Stimulated activated CD8-positive, alpha-beta memory T cell treated with anti-CD3 and anti-CD28 coated beads, Interleukin-7, amount 100 ng/mL, for 4 hours (primary cell): Measurements from ENCODE around the gene RDX.
"Not testable (repeated sequence)": the region's sequence is repeated elsewhere in the genome, so short reads cannot be mapped to it uniquely, and the experiment has no call there.

Experiments used
- DNase-seq, 2 donors: peaks; one replicate each; pipeline ENCODE4 v3.0.0-alpha.2; 2020; ENCODE audit warnings: low read depth in 2 of 2

Gene RDX

GRCh38 chr11:110296226-110297075 is at the start of gene RDX:
RDX (minus strand) TSS chr11:110296614; CDS start chr11:110279692, 16,922 bp downstream.
- DNase-seq, result peak; percentile 8 to 63

GRCh38 chr11:110345743-110346142 is 49.3 kb upstream of the RDX start:
- DNase-seq, result no peak

GRCh38 chr11:110340436-110340835 is 44.0 kb upstream of the RDX start:
- DNase-seq, result no peak

- DNase-seq, result no peak
Measured at GRCh38 chr11:110339456-110340250, 43.2 kb upstream of the RDX start.

- no peak for DNase-seq
Measured at GRCh38 chr11:110338684-110339083, 42.3 kb upstream of the RDX start.

GRCh38 chr11:110337570-110338193 is 41.3 kb upstream of the RDX start:
- DNase-seq, result peak in 1 of 2 donors; percentile 5

- DNase-seq, result no peak
Measured at GRCh38 chr11:110336054-110336453, 39.6 kb upstream of the RDX start.

- DNase-seq, result no peak
Measured at GRCh38 chr11:110335358-110335757, 38.9 kb upstream of the RDX start.

GRCh38 chr11:110331626-110332025 is 35.2 kb upstream of the RDX start:
- no peak for DNase-seq

- no peak for DNase-seq
Measured at GRCh38 chr11:110329445-110329844, 33.0 kb upstream of the RDX start.

- DNase-seq, result no peak
Measured at GRCh38 chr11:110327508-110327907, 31.1 kb upstream of the RDX start.

- no peak for DNase-seq
Measured at GRCh38 chr11:110323786-110324185, 27.4 kb upstream of the RDX start.

- DNase-seq, result no peak
Measured at GRCh38 chr11:110319501-110319900, 23.1 kb upstream of the RDX start.

- no peak for DNase-seq
Measured at GRCh38 chr11:110318638-110319404, 22.4 kb upstream of the RDX start.

- no peak for DNase-seq
Measured at GRCh38 chr11:110317516-110317932, 21.1 kb upstream of the RDX start.

- no peak for DNase-seq
Measured at GRCh38 chr11:110314366-110315095, 18.1 kb upstream of the RDX start.

- no peak for DNase-seq
Measured at GRCh38 chr11:110312670-110313069, 16.3 kb upstream of the RDX start.

- DNase-seq, result no peak
Measured at GRCh38 chr11:110311783-110312579, 15.6 kb upstream of the RDX start.

GRCh38 chr11:110308071-110308470 is 11.7 kb upstream of the RDX start:
- no peak for DNase-seq

GRCh38 chr11:110306019-110306388 is 9.6 kb upstream of the RDX start:
- not testable (repeated sequence) for DNase-seq
